GF-D8 (cell line): ENCODE measurements around the gene CRACR2B.

ENCODE experiments used
- DNase-seq: peaks from one replicate; lab custom pipeline; 2025; lab: John Stamatoyannopoulos, UW

Gene CRACR2B

GRCh38 chr11:854601-855329, 27.0 kb downstream of the CRACR2B start:
- no peak for DNase-seq

DNA sequence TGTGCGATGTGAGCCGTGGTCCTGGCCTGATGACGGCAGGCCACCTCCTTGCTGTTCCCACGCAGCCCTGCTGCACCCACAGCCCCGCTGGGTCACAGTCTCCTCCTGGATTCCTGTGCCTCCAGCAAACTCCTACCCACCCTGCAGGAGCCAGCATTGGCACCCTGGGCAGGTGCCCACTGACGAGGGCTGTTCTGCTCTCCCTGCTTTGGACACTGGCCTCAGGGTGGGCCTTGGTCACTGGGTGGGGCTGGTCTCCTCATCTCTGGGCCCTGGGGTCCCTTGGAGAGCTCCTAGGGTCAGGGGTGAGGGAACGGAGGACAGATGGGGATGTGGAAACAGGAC, 27.6 kb downstream of the CRACR2B start:
- DNase-seq, result no peak

DNA sequence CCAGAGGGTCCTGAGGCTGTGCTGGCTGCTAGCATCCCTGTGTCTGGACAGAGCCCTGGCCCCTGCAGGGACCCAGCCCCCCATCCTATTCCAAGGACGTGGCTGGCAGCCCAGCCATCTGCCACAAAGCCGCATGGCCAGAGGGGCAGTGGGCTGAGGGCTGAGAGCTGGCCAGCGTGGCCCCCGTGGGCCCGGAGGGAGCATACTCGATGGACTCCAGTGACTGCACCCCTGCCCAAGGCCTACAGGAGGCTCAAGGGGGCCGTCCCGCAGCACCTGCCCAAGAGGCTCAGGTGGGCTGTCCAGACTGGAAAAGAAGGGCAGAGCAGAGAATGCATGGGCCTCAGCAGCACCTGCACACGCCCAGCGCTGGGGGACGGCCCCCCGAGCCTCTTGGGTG, 28.1 kb downstream of the CRACR2B start:
- DNase-seq, result no peak

GRCh38 chr11:856397-856796, 28.7 kb downstream of the CRACR2B start:
- no peak for DNase-seq

DNA sequence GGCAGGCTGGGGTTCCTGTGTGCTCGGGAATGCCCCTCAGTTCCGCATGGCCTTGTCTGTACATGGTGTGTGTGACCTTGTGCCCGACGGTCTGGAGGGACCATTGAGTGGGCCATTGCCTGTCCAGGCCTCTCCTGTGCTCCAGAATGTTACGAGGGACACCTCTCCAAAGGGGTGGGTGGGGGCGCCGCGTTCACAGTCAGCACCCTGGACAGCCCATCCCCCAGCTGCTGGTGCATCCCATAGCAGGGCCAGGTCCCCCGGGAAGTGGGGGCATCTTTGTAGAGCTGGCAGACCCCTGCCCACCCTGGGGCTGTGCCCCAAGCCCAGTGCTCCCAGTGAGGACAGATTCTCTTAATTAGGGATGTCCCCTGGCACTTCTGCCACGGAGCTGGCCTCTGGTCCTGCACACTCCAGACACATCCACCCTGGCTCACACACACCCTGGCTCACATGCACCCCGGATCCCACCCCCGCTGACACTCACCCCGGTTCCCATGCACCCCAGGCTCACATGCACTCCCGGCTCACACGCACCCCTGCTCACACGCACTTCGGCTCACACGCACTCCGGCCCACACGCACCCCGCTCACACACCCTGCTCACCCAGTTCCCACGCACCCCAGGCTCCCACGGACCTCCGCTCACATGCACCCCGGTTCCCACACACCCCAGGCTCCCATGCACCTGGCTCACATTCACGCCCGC, 30.5 kb downstream of the CRACR2B start:
- DNase-seq, result no peak

- no peak for DNase-seq
Observed at GRCh38 chr11:858762-859339, 31.1 kb downstream of the CRACR2B start.

GRCh38 chr11:859394-860131, 31.8 kb downstream of the CRACR2B start:
- DNase-seq, result no peak

GRCh38 chr11:860234-861104, 32.8 kb downstream of the CRACR2B start:
- no peak for DNase-seq

GRCh38 chr11:861105-861479, 33.4 kb downstream of the CRACR2B start:
- DNase-seq, result no peak

GRCh38 chr11:862081-862661, 34.5 kb downstream of the CRACR2B start:
- no peak for DNase-seq

DNA sequence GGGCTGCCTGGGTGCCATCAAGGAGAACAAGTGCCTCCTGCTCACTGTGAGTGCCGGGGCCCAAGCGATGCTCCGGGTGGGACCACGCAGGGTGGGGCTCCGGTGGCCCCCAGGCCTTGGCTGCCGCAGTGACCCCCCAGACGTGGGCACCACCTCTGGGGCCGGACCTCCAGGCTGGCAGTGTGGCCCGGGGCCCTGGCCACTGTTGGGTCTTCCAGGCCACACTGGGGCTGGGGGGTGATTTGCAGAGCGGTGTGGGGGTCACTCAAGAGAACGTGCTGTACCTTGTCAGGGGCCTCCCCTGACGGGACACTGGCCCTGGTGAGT, 34.9 kb downstream of the CRACR2B start:
- no peak for DNase-seq

DNA sequence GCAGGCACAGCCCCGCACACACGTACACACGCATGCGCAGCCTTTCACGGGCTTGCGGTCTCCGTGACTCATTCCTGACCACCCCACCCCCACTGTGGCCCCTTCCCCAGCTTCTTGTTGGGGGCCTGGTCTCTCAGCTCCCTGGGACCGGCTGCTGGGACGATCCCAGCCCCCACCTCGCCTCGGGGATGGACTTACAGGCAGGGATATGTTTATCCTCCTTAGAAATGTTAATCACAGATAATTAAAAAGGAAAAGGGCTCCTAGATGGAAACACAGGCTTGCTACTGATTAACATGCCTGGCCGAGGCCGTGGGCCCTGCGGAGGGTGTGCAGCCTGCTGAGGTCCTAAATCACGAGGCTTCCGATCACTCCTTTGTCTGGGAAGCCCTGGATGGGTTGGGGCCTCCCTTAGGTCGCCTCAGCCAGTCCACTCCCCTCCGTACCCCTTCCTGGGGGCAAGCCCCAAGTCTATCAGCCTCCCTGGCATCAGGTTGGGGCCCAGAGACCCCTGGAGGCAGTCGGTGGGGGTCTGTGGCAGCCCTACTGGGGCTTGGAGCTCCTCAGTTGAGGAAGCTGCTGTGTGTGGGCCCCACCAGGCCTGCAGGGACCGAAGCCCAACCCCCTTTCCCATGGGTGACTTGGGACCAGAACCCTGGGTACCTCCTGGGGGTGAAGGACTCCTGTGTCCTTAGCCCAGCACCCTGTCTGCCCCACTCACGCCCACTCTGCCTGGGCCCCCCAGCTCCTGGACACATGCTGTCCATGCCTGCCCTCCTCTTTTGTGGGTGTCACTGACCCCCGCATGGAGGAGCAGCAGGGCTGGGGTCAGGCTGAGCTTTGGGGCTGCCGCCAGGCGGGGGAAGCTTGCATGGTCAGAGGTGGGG, 35.5 kb downstream of the CRACR2B start:
- DNase-seq, result no peak

DNA sequence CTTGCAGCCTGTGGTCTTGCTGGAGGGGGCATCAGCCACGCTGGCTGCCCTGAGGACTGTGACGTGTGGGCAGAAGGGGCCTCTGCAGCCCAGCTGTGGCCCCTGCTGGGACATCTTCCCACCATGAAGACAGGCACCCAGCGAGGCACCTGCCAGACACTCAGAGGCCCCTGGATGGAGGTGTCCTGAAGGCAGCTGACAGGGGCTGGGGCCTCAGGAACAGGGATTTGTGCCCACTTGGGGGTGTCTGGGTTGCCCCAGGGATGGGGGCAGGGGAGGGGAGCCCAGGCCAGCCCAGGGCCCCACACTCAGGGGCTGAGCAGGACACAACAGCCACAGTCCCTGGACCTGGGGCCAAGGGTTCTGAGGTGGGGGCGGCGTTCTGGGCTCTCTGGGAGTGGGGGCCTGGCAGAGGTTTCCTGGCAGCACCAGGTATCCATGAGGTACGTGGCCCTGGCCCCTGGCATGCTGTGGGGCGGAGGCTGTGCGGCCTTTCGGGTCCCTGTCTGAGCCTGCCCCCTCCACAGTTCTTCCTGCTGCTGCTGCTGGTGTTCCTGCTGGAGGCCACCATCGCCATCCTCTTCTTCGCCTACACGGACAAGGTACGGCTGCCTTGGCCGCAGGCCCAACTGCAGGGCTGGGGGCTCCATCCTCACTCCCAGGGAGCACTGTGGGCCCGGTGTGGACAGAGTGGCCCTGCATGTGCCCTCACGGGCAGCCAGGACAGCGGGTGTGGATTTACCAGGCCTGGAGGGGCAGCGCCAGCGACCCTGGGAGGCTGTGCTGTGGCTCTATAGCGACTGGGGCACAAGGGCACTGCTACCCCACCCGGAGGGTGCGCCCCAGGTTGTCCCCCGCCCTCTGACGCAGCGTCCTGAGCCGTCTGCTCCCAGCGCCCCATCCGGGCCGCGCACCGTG, 36.5 kb downstream of the CRACR2B start:
- DNase-seq, result no peak

DNA sequence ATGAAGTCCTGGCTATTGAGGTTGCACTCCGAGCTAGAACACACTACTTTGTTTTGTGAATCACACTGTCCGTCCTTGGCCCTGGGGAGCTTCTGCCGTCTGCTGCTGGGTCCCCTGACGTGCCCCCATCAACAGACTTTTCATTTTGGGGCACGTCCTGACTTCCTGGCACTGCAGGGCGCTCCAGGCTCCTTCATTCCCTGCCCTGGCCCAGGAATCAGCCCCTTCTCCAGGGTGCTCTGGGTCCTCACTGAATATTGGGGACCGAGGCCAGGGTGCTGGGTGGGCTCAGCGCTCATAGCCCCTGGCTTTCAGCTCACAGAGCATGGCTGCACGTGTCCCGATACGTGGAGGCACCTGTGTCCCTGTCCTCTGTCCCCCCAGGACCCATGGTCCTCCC, 37.2 kb downstream of the CRACR2B start:
- no peak for DNase-seq

- DNase-seq, result no peak
Observed at GRCh38 chr11:865462-866430, 38.0 kb downstream of the CRACR2B start.

- DNase-seq, result no peak
Observed at GRCh38 chr11:866481-866880, 38.8 kb downstream of the CRACR2B start.

DNA sequence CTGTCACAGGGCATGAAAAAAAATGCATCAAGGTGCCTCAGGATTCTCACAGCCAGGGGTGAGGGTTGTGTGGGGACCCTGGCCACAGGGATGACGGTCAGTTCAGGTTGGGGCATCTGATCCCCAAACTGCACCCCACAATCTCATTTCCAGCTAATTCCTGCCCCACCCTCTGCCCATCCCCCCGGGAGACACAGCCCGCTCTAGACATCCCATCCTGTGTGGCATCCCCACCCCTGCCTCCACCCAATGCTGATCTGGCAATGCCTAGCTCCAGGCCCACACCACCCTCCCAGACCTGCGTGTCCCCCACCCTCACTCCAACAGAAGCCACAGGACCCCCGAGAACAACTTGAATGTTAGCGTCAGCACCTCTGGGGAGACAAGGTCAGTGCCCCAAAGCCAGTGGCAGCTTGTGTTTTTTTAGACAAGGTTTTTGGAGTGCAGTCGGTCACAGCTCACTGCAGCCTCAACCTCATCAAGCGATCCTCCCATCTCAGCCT, 40.2 kb downstream of the CRACR2B start:
- DNase-seq, result no peak

- DNase-seq, result no peak
Observed at GRCh38 chr11:868394-868793, 40.7 kb downstream of the CRACR2B start.
